Measurements from ENCODE around the gene MAP3K20.
A peak's percentile ranks its signal among the peaks of the same experiment; 100 is the strongest.
"Not testable (repeated sequence)": the region's sequence is repeated elsewhere in the genome, so short reads cannot be mapped to it uniquely, and the experiment has no call there.

MAP3K20 gene

DNA sequence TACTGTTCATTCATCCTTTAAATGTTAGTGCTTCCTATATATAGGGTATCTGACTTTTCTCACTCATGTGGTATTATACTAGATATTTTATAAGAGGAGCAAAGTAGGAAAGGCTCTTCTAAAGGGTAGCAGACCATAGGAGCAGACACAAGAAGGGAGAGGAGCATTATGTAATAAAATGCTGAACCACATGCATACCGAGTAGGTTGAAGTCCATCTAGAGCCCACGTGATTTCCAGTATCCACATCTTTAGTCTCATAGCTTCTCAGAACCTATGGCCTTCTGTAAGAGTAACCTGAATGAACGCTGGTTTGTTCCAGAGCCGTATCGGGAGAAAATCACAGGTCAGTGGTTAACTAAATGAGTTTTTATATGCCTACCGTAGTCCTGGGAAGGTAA is 85.9 kb downstream of the MAP3K20 start:
- DNase-seq (ENCODE audit: low spot score), result no peak

DNA sequence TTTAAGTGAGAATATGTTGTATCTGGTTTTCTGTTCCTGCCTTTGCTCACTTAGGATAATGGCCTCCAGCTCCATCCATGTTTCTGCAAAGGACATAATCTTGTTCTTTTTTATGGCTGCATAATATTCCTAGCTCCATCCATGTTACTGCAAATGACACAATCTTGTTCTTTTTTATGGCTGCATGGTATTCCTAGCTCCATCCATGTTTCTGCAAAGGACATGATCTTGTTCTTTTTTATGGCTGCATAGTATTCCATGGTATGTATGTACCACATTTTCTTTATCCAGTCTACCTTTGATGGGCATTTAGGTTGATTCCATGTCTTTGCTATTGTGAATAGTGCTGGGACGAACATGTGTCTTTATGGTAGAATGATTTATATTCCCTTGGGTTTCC is 87.7 kb downstream of the MAP3K20 start:
- DNase-seq (ENCODE audit: low spot score), result not testable (repeated sequence)

DNA sequence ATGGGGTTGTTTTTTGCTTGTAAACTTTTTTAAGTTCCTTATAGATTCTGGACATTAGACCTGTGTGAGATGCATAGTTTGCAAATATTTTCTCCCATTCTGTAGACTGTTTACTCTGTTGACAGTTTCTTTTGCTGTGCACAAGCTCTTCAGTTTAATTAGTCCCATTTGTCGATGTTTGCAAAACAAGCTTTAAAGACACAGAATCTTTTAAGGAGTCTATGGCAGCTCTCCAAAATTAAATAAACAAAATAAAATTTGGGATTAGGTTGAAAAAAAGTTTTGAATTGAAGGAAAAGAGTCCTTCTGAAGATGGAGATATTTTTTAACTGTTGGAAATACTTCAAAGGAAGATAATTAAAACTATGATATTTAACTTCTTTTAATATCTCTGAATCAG is 88.8 kb downstream of the MAP3K20 start:
- DNase-seq (ENCODE audit: low spot score), result no peak

DNA sequence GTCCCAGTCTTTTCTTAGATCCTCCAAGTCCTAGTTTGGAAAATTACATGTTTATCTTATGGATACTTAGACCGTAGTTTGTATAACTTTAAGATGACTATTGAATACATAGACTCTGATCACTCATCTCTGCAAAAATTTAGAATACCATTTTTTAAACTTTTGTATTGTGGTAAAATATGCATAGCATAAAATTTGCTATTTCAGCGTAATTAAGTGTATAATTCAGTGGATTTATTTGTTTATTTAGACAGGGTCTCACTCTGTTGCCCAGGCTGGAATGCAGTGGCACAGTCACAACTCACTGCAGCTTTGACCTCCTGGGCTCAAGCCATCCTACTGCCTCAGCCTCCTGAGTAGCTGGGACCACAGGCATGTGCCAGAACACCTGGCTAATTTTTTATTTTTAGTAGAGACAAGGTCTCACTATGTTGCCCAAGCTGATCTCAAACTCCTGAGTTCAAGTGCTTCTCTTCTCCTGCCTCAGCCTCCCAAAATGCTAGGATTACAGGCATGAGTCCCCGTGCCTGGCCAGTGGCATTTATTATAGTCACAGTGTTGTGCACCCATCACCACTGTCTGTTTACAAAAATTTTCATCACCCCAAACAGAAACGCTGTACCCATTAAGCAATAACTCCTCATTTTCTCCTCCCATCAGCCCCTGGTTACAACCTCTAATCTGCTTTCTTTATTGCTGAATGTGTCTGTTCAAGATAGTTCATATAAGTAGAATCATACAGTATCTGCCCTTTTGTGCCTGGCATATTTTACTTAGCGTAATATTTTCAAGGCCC is 90.0 kb downstream of the MAP3K20 start:
- DNase-seq (ENCODE audit: low spot score), result no peak

DNA sequence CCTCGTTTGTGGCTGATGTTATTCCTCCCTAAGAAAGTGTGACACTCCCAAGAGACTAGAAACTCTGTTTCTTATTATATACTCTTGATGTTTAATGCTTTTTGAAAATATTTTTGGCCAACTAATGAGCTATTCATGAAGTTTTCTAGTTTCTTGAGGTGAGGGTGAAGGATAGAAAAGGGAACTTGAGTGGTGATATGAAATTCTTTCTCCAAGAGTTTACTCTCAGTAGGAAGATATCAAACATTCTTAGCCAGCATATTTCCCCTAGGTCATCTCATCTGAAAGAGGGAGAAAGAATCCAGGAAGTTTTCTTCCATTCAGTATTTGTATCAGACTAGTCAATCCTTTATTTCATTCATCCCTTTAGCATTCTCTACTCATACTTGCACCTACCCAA is 95.7 kb downstream of the MAP3K20 start:
- no peak for DNase-seq (ENCODE audit: low spot score)

DNA sequence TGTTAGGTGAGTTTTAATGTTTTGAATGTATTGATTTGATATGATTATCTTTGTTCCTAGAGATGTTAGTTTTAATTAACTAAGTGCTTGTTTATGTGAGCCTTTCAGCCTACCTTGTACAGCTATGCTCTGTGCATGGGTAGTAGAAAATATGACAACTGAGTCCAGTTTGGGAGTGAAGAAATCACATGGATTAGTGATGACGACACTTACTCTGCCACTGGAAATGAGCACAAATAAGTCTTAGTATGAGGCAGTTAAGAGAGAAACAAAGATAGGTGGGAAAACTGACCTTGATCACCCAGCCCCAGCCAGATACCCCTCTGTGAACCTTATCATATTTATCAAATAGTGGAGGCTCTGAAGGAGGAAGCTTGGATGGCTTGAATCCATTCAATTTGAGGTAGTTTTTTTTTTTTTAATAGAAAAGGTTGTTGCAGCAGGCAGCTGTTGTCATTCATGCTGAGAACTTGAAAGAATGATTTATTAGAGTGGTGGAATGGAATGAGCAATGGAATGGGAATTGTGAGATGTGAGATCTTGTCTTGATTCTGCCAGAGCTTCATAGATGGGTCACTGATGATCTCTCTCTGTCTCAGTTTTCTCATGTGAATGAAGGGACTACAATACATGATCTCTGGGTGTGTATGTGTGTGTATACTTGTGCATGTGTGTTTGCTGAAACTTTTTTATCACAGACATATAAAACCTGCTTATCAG is 96.4 kb downstream of the MAP3K20 start:
- no peak for DNase-seq (ENCODE audit: low spot score)

DNA sequence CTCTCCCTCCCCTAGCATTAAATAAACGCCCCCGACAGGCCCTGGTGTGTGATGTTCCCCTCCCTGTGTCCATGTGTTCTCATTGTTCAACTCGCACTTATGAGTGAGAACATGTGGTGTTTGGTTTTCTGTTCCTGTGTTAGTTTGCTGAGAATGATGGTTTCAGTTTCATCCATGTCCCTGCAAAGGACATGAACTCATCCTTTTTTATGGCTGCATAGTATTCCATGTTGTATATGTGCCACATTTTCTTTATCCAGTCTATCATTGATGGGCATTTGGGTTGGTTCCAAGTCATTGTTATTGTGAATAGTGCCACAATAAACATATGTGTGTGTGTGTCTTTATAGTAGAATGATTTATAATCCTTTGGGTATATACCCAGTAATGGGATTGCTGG is 98.7 kb downstream of the MAP3K20 start:
- DNase-seq (ENCODE audit: low spot score), result not testable (repeated sequence)

DNA sequence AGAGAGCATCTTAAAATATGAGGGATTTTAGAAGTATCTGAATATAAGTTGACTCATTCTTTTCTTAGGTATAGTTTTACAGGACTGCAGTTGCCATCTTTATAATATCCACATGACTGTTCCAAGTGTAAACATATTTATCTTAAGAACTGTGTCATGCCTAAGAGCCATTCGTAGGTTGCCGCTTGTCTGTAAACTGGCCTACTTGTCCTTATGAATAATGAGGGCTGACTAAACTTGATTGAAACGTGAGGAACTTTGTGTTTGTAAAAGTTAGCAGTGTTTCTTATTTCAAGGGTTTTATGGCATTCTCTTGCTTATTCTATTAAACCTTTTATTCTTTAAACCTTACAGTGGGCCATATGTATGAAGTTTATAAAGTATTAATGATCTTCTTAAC is 99.6 kb downstream of the MAP3K20 start:
- no peak for DNase-seq (ENCODE audit: low spot score)

DNA sequence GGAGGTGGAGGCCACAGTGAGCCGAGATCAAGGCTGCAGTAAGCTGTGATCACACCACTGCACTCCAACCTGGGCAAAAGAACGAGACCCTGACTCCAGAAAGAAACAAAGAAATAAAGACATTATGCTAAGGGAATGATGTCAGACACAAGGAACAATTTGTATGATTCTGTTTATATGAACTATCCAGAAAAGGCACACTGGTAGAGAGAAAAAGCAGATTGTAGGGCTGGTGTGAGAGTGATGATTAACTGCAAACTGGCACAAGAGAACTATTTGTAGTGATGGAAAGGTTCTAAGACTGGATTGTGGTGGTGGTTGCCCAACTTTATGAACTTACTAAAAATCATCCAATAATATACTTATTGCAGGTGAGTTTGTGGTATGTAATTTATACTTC is 106.3 kb downstream of the MAP3K20 start:
- DNase-seq (ENCODE audit: low spot score), result no peak

DNA sequence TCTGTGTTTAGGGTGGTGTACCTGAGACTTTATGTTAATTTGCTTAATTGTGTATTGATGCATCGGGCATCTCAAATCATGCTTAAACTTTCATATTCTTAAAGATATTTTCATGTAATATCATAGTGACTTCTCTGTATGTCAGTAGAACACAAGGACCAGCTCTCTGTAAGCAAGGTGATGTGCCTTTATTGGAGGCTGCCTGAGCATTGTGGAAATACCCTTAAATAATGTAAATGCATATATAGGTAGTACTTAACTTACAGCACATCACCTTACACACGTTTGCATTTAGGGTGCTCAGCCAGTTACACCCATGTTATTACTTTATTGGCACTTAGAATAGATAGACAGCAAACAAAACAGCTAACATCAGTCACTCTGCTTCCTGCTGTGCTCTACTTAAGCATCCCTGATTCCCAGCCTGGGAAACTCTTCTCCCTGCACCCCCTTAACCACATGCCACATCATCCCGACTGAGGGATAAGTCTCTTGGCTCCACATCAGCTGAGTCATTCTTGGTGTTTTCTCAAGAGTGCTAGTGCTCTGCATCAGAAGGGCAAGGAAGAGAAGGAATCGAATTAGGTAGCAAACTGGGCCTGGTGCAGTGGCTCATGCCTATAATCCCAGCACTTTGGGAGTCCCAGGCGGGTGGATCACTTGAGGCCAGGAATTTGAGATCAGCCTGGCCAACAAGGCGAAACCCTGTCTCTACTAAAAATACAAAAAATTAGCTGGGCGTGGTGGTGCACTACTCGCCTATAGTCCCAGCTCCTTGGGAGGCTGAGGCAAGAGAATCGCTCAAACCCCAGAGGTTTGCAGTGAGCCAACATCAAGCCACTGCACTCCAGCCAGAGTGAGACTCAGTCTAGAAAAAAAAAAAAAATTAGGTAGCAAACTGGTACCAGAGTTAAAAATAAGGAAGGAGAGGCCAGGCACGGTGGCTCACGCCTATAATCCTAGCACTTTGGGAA is 108.7 kb downstream of the MAP3K20 start:
- DNase-seq (ENCODE audit: low spot score), result peak; percentile 27

DNA sequence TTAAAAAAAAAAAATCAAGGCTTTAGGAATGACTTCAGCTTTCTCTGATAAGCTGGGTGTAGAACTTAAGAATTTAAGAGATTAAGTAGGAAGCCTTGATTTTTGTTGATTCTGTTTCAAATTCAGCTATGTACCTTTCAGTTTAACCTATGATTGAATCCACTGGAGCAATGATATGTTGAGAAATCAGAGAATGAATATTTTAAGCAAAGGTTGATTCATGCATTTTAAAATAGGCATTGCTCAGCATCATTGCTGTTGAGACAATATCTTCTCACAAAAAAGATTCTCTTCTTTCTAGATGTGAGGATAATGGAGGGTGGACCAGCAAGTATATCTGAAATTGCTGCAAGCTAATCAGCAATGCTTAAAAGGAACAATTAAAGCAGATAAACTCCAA is 109.8 kb downstream of the MAP3K20 start:
- no peak for DNase-seq (ENCODE audit: low spot score)

DNA sequence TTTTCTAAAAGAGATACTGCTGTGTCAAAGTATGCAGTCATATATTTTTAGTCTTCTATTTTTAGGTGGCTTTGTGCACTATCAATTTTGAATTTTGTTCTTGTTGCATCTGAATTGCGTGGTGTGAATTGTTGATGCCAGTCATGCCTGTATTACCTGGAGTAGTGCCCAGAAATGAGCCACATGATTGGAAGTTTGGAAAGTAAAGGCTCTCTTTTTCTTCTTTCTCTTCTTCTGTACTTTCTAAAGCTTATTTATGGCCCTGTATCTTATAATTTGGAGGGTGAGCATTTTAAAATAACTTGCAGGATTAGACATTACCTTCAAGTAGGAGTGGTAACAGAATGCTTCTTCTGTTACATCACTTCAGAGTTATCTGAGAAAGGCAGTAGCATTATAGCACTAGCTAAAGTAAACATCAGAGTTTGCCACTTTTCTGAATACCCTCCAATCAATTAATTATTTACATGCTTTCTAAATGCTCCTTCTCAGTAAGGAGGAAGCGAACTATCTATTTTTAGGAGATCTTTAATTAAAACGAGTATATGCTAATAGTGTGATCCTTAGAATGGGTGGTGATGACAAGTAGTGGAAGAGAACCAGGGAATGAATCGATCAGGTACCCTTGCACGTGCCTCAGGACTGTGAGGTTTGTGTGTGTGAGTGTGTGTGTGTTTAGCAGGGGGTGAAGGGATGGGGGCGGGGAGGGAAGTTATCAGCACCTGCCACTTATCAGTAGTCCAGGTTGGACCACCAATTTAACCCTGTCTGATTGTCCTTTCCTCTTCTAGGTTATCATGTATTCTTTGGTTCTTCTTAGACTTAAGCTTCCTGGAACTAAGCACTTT is 112.5 kb downstream of the MAP3K20 start:
- DNase-seq (ENCODE audit: low spot score), result no peak

DNA sequence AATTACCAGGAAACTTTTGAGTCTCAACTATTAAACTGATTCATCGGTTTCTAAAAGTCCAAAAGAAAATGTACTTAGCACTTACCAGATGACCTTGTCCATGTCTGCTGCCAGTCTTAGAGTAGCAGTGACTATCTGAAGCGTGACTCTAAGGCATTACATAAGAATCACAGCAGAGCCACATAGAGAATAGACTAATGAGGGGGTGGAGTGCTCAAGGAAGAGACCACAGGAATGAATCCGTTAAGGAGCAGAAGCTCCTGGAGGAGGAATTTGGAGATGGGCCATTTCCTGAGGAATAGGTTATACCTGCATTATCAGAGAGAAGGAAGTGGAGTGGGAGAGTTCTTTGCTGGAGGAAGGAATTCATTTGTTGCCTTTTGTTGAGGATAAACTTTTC is 116.0 kb downstream of the MAP3K20 start:
- DNase-seq (ENCODE audit: low spot score), result no peak

DNA sequence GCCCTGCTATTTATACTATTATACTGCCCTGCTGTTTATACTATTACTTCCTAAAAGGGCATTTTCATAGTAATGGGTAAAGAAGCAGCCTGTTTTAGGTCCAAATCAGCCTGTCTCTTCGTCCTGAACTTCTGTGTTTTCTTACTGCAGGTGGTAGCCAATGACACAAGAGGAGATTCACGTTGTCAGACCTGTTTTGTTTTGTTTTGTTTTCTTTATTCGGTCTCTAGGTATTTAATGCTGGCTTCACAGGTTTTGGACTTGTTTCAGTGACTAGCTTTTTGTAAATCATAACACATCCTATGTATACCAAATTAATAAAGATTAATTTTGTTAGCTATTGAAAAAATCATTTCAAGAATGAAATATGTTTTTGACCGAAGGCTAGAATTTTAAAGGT is 116.4 kb downstream of the MAP3K20 start:
- DNase-seq (ENCODE audit: low spot score), result no peak

DNA sequence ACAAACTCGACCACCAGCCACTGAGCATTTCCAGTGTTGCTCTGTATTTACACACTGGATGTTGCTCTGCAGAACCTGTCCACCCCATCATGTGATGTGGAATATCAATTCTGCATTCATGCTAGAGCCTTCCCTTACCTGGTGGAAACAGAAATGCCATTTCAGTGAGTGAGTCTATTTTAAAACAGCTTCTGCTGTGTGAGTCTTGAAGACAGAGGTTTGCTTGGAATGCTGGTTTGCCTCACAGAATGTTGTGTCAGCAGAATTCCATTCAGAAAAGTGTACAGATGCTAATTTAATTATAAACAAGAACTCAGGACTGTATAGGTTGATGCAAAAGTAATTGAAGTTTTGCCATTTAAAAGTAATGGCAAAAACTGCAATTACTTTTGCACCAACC is 118.3 kb downstream of the MAP3K20 start:
- no peak for DNase-seq (ENCODE audit: low spot score)

DNA sequence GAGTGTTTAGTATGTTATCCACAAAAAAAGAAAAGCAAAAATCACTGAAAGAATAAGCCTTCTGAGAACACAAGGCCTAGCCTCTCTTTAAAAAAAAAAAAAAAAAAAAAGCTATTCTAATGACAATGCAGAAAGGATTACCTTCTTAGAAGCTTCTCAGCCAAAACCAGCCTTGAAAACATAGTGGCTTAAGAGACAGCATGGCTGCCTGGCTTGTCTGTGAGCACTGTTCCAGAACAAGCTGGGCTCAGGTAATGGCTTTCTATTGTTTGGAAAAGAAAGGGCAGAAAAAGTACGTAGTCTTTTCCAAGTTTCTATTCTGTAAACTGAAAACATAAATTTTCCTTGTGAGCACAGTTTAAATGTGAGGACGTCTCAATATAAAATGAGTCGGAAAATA is 119.5 kb downstream of the MAP3K20 start:
- DNase-seq (ENCODE audit: low spot score), result no peak

DNA sequence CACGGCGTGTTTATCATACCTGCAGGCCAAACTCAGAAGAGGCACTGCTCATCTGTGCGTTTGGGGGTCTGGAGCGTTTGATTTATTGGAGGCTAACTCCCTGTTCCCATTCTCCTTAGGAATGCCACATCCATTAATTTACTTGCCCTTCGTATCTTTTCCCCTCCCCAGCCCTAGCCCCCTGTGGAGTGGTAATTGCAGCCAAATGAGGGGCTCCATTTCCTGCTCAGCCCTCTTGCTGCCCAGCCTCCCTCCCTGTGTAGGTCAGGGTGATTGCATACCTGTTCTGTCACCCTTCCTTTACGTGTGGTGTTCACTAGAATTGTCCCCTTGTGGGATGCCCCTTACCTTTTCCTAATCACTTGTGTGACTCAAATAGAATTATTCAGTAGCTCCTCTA is 120.4 kb downstream of the MAP3K20 start:
- DNase-seq (ENCODE audit: low spot score), result no peak

DNA sequence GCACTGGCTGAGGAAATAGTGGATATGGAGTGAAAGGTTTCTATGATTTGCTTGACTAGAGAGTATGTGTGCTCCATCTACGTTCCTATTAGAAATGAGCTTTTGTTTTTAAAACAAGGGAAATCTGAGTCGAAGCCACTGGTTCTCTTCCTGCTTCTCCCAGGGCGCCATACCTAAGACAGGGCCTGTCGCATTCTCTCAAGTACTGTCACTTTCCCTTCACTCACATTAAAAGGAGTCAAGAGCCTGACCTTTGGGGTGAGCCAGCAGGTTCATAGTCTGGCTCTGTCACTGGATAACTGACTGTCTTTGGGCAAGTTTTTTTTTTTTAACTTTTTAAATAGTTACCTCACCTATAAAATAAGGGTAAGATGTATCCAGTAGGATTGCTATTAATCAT is 121.0 kb downstream of the MAP3K20 start:
- no peak for DNase-seq (ENCODE audit: low spot score)

DNA sequence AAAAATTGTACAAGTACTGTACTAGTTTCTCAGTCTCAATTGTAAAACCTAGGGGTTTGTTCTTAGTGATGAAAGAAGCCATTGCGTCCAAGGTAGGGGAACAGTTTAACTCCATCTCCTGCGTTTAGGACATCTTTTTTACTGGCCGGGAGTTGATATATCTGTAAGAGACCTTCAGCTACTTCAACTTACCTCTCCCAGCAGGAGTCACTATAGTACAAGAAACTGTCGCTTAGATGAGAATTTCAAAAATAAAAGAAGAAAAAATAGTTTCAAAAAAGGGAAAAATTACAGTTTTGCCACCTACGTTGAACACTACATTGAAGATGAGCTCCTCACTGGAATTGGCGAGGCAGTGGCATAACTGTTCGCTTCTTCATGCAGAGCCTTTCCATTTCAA is 122.7 kb downstream of the MAP3K20 start:
- no peak for DNase-seq (ENCODE audit: low spot score)

DNA sequence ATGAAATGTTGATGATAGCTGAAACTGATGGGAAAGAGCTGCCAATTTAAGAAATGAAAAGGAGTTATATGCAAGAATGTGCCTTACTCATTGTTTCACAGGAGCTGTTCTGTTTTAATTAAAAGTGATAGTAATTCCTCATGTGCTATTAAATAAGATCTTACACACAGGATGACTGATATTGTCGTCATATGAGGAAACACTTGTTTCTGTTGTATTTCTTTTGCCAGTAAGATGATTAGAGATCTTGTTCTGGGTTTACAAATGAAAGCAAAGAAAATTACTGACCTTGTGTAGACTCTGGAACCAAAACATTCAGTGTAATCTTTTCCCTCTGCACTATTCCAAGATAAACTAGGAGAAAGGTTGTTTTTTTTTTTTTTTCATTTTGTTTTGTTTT is 123.6 kb downstream of the MAP3K20 start:
- no peak for DNase-seq (ENCODE audit: low spot score)

DNA sequence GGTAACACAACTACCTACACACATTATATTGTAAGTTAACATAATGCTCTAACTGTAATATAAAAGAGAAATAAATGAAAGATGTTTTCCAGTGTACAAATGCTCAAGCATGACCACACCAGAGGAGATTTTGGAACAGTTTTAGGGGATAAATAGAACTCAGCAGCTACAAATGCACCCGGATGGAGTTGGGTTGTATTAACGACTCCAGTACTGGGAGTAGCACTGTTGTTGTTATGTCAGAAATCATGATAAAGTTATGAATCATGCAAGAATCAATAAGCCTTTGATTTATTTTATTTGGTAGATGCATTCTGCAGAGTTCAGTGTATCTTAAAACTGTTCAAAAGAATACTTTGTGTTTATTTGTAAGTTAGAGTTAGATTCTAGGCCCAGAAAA is 126.9 kb downstream of the MAP3K20 start:
- no peak for DNase-seq (ENCODE audit: low spot score)

DNA sequence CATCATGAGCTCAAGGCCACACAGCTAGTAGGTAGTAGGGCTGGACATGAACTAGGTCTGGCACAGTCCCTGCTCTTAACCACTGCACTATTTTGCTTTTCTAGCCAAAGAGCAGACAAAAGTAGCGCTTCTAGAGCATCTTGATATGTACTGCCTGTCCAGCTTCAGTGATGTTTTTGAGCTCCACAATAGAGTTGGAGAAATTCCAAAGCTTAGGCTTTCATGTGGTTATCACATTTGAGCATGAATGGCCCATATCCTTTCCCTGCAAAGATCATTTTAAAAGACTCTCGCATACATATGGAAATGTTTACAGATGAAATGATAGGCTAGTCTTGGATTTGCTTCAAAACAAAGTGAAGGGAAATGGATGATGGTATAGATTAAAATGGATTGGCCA is 128.7 kb downstream of the MAP3K20 start:
- no peak for DNase-seq (ENCODE audit: low spot score)

All from hematopoietic multipotent progenitor cell treated with erythropoietin and hydrocortisone succinate and interleukin-3 and kit ligand, for 15 days (in vitro differentiated cells).